ENCODE results near the gene GID4. TPM values are rescaled to one million over a fixed set of nuclear protein-coding genes. Genes with fewer than 3 reads are reported as not detected.

The GID4 gene
- total and polyA plus RNA-seq, 2 of the 4 experiments (the other 2 are of a cell fraction): 3.9 to 5.6 TPM

- intact Hi-C loops (cut with micrococcal nuclease): no loop called here
- no peaks in the 10 kb centered on the region for H4K20me1 ChIP-seq (ENCODE audit: insufficient read depth, low read length)
- peaks cover under 1% of the 10 kb centered on the region; the same call in 1 of the 2 replicates for H3K4me1 ChIP-seq (ENCODE audit: control insufficient read depth, insufficient read depth, low read length)
- H3K9ac ChIP-seq (ENCODE audit: low read depth, low read length): no peak overlapping the region
- H3K4me3 ChIP-seq (ENCODE audit: insufficient read depth, low read depth, low read length): no peak overlapping the region
- H4K8ac ChIP-seq (ENCODE audit: low read depth in 2 of 2, low read length in 2 of 2): no peak overlapping the region
- H2AFZ ChIP-seq (replicated peaks; ENCODE audit: low read length, poor library complexity): no peak overlapping the region
- H3K27me3 ChIP-seq (ENCODE audit: control insufficient read depth, insufficient read depth, low read length): peaks cover 9% of the 10 kb centered on the region
- H3K9me1 ChIP-seq (ENCODE audit: insufficient read depth, low read length): no peaks in the 10 kb centered on the region
- no peak for ATAC-seq (ENCODE audit: low read depth)
- H3K4ac ChIP-seq (ENCODE audit: low read depth, low read length): no peak overlapping the region
- H3K56ac ChIP-seq (ENCODE audit: extremely low read depth, insufficient read depth, low read length): no peak overlapping the region
- no peaks in the 10 kb centered on the region for H3K9me3 ChIP-seq (ENCODE audit: control insufficient read depth, insufficient read depth, low read length)
- dilution Hi-C loops (cut with HindIII; ENCODE audit: low sequenced_read_pairs, unreplicated experiment): no loop called here
- no peak overlapping the region for H2AK9ac ChIP-seq (replicated peaks; ENCODE audit: low read depth, low read length, poor library complexity)
- TF ChIP-seq NFE2L2 (IDR thresholded peaks at IDR 0.05; ENCODE audit: low read depth, low read length) (no peak), MAFK (IDR thresholded peaks at IDR 0.05; ENCODE audit: low read depth, low read length) (no peak), POLR2A (IDR thresholded peaks at IDR 0.05; ENCODE audit: low read depth, low read length) (no peak), FOS (IDR thresholded peaks at IDR 0.05; ENCODE audit: low read depth, low read length) (no peak), BHLHE40 (IDR thresholded peaks at IDR 0.05; ENCODE audit: low read depth, low read length) (no peak), CHD1 (IDR thresholded peaks at IDR 0.05; ENCODE audit: low read depth, low read length) (no peak), MXI1 (IDR thresholded peaks at IDR 0.05; ENCODE audit: borderline replicate concordance, low read depth, low read length) (no peak), SMC3 (IDR thresholded peaks at IDR 0.05; ENCODE audit: low read depth, low read length) (no peak)
- TF ChIP-seq, protein P1, sequence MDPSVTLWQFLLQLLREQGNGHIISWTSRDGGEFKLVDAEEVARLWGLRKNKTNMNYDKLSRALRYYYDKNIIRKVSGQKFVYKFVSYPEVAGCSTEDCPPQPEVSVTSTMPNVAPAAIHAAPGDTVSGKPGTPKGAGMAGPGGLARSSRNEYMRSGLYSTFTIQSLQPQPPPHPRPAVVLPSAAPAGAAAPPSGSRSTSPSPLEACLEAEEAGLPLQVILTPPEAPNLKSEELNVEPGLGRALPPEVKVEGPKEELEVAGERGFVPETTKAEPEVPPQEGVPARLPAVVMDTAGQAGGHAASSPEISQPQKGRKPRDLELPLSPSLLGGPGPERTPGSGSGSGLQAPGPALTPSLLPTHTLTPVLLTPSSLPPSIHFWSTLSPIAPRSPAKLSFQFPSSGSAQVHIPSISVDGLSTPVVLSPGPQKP (IDR thresholded peaks at IDR 0.05; ENCODE audit: borderline replicate concordance, low read depth, low read length): no peak
- H2BK120ac ChIP-seq (ENCODE audit: low read depth, low read length): no peak overlapping the region
- H3K79me1 ChIP-seq (ENCODE audit: low read depth in 1 of 2, low read length in 2 of 2): no peaks in the 10 kb centered on the region
- BruUV-seq (replicated peaks): no TSS peak
- ChIA-PET CTCF (no interaction called here), POLR2A (ENCODE audit: unreplicated experiment) (no interaction called here)
- H2BK20ac ChIP-seq (ENCODE audit: low read depth, low read length): no peak overlapping the region
- H3K23ac ChIP-seq (ENCODE audit: low read depth, low read length): no peak overlapping the region
- no peak overlapping the region for H4K91ac ChIP-seq (ENCODE audit: insufficient read depth, low read depth, low read length)
- H3K14ac ChIP-seq (replicated peaks; ENCODE audit: low read depth, low read length): no peak overlapping the region
- no peak overlapping the region for H2AK5ac ChIP-seq (ENCODE audit: low read depth, low read length)
- H3K36me3 ChIP-seq (ENCODE audit: control insufficient read depth, insufficient read depth, low read length): no peaks in the 10 kb centered on the region
- no peak overlapping the region for H3K18ac ChIP-seq (ENCODE audit: low read depth, low read length)
- in situ Hi-C loops (cut with MboI; ENCODE audit: low sequenced_read_pairs): no loop called here
- no peak overlapping the region for H3K4me2 ChIP-seq (ENCODE audit: low read depth, low read length)
- no peak overlapping the region for H2BK15ac ChIP-seq (ENCODE audit: low read depth, low read length)
- no peak overlapping the region for H2BK5ac ChIP-seq (ENCODE audit: low read depth, low read length, poor library complexity, severe bottlenecking)
- DNase-seq: no peak
- no peak overlapping the region for H4K5ac ChIP-seq (ENCODE audit: low read depth, low read length)
- no peak overlapping the region for H3K27ac ChIP-seq (ENCODE audit: insufficient read depth, low read length)
Measured at GRCh38 chr17:18071751-18072150, 32.5 kb downstream of the GID4 start.

Measured in IMR-90 (cell line).